AG08396 (cell line): ENCODE measurements around the gene EYS.

Source experiments
- DNase-seq: peaks from one replicate; pipeline ENCODE4 v3.0.0; 2012; ENCODE audit warnings: low spot score, mixed read lengths

Gene EYS

DNA sequence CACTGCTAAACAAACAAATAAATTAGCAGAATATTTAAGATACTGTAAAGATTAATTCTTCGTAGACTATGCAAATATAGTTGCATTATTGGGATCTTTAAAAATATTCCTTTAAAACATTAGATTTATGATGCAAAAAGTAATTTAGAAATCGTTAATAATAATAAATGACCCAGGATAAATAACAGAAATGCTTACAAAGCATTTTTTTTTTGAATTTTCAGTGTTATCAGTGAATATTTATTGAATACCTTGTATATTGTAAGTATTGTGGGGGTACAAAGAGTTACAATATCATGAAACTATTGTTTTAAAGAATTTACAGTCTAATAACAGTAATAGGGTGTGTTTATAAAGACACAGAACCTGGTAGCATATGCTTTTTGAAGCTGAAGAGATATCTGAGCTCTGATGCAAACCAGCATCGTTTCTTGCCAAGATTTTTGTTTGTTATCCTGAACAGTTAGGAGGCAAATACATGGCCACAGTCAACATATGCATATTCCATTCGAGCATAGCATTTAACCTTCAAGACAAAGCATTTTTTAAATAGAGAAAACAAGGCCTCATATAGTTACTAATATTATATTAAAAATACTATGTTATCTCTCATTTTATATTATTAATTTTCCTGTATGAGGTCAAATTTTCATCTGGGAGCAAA, 1584.2 kb downstream of the EYS start:
- no peak for DNase-seq

DNA sequence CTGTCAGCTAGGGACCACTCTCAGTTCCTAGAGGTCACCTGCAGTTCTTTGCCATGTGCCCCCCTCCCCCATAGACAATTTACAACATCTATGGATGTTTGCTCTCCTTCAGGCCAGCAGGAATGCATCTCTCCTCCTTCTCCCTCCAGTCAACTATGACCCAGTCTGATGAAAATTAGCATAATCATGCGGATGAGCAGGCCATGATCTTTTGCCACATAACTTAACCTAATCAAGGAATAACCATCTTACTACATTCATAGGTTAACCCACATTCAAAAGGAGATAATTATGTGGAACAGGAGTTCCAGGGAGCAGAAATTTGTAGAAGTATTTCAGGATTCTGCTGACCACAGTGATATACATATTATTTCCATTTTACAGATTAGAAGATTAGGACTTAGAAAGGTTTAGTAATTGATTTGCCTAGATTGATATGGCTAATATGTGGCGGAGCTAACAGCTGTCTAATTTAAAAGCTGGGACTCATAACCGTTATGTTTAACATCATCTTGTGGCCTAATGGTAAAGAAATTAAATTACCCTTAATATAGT, 1585.9 kb downstream of the EYS start:
- DNase-seq: no peak

DNA sequence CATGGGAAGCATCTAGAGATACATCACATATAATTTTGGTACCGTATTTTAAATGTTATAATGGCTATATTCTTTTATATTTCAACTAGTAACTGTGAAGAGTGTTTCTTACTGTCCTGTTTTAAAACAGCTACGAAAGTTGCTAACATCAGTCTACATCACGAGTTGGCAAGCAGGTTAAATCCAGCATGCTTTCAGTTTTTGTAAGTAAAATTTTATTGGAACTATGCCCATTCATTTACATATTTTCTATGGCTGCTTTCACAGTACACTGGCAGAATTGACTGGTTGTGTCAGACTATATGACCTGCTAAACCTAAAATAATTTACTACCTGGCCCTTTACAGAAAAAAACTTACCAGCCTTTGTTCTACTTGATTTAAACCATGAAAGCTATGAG, 1593.3 kb downstream of the EYS start:
- no peak for DNase-seq

DNA sequence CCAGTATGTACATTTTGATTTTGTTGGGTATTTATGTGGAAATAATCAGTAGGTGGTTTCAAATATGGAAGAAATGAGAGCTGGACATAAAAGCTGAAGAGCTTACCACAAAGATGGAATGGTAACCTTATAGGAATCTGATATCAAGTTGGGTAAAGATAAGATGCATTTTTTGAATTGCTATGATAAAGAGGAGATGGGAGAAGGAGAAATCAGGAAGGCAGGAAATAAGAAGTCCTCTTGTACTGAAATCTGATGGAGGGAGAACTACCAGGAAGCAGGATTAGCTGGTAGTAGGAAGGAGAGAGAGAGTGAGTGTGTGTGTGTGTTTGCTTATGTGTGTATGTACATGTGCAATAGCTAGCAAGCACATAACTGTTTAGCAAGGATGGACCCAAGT, 1603.0 kb downstream of the EYS start:
- DNase-seq: no peak

DNA sequence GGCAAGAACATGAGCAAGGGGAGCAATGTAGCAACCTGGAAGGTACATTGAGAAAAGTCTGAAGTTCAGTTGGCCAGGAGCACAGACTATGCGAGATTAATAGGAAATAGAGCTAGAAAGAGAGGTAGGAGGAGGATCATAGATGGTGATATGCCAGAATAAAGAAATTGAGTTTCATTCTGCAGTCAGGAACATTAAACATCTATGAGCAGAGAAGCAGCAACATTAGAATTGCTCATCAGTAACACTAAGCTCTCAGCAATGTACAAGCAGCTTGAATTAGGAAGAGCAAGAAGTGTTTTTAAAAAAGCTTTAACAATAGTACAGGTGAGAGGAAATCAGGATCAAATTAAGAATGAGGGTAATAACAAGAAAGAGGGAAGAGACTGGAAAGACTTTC, 1603.5 kb downstream of the EYS start:
- no peak for DNase-seq

DNA sequence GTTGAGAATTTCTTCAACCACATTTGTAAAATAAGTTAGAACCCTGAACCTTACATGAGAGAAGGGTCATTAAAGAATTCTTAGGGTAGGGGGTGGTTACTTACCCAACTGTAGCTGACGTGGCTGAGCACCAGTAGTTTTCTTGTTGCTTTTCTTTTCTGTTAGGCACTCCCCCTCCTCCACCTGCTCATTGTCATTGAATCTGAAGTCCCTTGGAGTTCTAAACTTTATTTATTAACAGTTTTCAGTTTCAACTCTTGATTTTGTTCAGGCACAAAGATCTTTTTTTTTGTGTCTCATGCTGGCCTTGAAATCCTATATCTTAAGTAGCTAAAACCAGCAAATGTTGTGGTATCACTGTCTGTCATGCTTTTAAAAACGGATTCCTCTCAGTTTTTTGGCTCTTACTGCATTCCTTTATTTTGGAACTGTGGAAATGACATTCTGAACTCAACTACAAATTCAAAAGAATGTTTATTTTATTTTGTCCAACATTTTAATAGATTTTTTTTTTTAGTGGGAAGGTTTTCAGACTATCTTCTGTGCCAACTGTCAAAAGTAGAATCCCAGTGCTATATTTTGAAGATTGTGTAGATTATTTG, 1606.2 kb downstream of the EYS start:
- DNase-seq: no peak

DNA sequence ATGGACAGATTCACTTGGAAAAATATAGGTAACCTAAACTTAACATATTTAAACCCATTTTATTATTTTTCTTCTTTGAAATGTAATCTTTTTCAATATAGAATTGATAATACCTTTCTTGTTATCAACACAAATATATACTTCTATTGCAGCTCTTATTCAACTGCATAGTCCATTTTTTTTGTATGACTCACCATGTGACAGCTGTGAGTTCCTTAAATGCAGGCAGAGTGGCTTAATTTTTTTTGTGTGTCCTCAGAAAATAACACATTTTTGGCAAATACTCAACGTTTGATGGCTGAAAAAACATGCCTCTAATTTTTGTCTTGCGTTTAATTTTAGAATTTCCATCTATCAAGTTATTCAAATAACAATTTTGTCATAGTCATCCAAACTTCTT, 1616.7 kb downstream of the EYS start:
- DNase-seq: no peak

DNA sequence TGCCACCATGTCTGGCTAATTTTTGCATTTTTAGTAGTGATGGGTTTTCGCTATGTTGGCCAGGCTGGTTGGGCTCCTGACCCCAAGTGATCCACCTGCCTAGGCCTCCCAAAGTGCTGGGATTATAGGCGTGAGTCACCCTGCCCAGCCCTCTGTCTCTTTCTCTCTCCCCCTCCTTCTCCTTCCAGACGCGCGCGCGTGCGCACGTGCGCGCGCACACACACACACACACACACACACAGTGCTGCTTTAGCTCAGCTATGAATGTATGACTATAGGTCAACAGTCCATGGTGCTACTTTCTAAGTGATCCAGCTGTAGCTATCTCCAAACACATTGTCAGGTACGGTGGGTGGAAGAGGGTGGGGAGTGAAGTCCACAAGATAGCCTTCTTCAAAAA, 1621.9 kb downstream of the EYS start:
- no peak for DNase-seq

DNA sequence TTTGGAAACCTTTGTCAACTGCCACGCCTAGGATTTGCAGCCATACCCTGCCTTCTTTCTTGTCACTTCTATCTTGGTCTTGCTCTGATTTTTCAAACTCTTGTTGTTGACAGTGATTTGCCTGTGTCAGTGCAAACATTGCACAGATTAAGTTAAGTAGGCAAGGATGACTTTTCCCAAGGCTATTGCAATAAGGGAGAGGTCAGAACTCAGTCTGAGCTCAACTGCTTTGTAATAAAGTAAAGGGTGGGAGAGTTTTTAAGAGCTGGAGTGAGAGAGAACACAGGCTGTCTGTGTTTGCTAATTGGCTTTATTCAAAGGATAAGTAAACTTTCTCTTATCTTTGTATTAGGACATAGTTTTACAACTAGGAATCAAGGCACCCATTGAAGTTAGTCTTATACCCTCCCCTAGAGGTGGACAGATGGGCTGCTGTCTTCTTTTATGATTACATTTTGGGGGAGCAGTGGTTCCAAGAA, 1622.8 kb downstream of the EYS start:
- no peak for DNase-seq

DNA sequence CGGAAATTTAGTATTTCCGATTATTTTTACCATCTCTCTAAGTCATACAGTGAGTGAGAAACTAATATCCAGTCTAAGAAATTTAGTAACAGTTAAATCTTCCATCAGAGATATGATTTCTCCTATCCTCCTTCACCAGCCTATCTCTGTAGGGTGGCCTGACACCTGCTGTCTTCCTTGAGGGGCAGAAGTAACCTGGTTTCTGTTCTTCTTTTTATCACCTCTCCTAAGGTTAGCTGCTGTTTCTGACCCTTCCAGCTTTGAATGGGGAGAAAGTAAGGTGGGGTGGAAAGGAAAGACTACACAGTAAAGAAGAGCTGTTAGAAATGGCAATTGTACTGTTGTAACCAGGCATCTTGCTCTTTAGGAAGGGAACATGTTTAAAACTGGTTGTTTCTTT, 1623.8 kb downstream of the EYS start:
- no peak for DNase-seq

DNA sequence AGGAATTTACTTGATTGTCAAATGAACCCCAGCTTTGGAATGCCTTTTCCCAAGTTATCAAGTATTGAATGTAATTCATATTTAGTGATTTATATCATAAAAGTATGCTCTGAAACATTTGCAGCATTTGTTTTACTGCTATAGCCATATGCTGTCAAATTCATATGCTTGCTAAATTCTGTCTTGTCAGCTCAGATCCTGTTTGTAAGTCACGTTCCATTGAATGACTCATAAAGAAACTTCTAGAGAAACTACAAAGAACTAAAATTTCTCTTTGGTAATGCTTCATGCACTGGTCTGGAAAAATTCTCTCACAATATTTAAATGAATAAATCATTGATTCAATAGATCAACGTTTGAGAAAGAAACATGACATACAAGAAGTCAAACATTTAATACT, 1625.6 kb downstream of the EYS start:
- peak; percentile 8 for DNase-seq

DNA sequence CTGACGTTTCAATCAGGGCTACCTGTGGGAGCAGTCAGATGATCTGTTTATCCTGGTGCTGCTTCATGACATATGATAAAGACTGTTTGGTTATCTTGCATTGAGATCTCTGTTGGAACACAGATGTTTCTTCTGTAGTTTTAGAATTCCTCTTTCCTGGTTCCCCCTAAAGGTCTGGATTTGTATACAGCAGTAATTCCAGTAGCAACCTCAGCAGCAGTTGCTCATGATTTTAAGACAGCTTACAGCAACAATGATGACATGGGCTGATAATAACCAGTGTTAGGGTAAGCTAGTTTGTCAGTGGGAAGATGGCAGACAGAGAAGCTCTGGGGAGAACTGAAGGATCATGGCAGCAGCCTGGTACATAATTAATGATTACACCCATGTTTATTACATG, 1632.0 kb downstream of the EYS start:
- no peak for DNase-seq

DNA sequence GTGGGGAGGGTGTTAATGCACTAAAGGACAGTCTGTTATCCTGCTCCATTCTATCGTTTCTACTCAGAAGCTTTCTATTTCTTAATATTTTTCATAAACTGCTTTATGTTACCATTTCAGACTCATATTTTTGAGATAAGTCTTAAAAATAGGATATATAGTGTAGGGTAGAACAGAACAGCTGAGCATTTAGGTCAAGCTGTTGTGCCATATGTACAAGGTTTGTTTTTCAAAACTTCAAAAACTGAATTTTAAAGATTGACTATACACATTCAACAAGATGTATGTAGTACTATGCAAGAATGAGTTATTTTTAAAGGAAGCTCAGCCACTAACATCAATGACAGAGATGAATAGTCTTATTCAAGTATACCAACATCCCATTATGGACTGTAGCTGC, 1634.3 kb downstream of the EYS start:
- DNase-seq: no peak

DNA sequence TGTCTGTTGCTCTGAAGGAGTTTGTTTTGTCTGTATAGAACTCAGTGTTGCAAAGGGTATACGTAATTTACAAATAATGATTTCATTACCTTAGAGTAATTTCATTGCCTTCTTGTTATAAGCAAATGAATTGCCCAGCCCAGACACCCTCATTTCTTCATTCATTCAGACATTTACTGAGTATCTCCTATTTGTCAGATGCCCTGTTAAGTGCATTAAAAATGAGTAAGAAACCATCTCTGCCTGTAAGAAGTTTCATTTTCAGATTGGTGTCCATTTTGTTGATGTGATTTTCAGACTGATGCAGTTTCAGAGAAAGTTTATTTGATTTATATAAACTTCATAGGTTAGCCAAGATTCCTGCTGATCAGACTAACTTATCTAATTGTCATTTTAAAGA, 1642.1 kb downstream of the EYS start:
- no peak for DNase-seq

DNA sequence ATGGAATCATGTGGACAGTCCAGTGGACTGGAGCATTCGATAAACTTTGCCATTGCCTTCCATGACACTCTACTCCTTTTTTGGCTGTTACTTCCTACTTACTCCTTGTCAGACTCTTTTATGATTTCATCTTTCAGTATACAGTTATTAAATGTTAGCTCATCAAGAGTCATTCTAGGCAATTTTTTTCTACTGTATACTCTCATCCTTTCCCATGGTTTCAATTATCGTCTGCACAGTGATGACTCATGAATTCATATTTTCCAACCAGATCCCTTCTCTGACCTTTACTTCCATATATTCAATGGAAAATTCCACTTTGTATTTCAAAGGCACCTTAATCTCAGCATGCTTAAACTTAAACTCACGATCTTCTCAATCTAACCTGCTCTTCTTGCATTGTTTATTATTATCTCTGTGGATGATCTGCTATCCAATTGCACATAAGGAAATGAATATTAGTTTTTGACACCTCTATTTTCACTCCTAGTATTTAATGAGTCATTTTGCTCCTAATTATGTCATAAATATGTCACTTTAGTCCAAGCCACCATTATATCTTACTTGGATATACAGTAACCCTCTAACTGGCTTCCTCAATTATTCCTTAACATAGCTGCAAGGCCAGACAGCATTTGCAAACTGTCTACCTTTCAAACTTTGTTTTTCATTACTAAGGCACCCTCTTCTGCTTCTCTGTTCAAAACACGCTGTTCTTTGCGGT, 1643.9 kb downstream of the EYS start:
- no peak for DNase-seq

DNA sequence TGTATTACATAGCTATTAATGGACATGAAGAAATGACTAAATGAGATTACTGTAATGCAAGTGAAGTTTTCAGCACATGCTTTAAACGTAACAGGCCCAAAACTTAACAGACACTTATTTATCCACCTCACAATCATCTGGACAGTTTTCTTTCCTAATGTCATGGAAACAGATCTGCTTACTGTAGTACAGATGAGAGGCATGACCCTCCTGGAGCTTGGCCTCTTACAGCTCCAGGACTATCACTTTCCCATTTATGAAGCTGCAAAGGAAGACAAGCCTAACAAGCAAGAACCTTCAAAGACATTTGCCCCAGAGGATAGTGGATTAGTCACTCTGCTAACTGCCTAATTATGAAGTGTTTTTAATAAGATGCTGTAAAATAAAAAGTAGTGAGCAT, 1652.2 kb downstream of the EYS start:
- no peak for DNase-seq

DNA sequence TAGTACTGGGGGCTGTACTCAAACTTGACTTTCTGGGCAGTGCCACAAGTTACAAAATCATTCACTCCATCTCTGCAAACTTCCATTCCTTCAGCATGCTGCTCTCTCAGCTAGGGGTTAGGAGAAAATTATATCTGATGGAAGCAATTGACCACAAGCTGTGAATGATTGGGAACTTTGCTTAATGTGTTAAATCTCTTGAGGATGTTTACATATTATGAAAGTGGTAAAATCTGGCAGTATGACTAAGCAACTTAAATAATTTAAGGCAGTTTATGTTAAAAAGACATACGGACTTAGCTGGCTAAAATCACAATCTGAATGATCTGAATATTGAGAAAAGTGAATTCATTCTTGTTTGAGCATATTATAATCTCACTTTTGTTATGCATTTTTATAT, 1656.4 kb downstream of the EYS start:
- DNase-seq: no peak

DNA sequence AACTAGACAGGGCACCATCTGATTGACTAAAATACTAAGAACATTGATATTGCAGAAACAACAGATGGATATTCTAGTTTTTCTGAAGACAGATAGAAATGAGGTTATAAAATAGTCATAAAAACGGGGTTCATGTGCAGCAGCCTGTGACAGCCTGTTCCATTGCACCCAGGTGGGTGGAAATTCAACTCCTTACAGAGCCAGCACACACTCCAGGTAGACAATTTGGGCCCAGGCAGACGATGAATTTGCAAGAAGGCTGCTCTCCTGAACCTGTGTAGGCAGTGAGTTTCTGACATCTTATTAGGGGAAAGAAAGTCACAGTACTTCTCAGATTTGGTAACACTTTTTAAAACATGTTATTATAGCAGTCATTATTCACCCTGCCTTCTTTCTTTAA, 1657.3 kb downstream of the EYS start:
- DNase-seq: no peak

DNA sequence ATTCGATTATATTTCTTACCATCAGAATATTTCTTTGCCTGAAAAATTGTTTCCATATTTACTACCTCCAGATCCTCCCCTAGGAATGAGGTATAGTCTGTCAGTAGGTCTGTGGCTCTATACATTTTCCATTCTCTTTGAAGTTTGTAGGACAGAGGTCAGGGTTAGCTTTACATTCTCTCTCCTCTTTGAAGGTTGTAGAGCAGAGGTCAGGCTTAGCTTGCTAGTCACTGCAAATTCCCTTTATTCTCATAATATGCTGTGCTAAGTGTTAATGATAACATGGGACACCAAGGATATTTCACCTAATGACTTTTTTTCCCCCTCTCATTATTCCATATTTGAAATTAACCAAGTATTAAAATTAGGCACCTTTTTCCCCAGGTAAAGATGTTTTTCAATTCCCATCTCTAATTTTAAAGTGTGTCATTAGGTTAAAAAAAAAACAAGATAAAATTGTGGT, 1660.2 kb downstream of the EYS start:
- DNase-seq: no peak

DNA sequence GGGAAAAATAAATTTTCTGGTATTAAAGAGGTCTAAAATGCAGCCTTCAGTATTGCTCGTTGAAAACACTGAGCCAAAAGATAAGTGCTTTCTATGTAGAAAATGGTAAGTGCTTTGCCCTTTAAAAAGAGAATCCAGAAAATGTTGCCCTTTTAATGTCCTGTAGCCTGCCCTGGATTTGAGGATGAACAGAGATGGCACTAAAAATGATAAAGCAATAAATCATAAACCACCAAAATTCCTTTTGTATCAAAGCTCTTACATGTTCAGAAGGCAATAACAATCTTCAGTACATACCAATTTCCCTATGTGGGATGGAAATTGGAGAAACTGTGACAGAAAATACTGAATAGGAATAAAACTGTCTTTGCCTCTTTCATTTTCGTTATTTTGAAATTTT, 1665.7 kb downstream of the EYS start:
- no peak for DNase-seq

DNA sequence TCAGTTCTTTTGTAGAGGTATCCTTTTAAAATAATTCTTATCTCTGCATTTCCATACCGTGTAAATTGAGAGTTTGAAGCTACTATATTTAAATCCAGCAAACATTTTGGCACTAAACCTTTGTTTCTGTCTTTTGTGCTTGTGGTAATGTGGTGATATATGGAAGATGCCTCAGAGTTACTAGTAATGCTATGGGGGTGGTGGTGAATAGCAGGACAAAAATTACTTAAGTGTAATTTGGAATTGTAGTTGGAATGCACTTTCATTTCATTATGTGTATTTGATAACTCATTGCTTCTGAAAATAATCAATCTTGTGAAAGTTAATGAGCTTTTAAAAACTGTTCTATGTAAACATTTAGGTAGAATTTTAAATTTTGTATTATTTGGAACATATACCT, 1666.9 kb downstream of the EYS start:
- no peak for DNase-seq

DNA sequence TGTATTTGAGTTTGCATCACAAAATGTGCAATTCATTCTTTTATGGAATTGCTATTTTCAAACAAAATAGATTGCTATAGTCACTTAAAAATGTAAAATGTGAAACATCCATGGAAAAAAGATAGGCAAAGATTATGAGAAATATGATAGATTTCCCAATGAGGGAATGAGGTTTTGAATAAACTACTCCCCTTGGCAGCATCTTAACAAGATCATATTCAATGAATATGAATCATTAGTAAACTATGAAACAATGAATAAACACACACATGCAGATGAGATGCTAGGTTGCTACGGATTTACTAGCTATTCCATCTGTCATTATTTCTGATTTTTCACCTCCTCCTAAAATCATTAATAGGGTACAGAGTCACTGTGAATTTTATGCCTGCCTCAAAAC, 1669.6 kb downstream of the EYS start:
- DNase-seq: no peak
